GM21619 (cell line): ENCODE measurements around the gene CNTRL.
"Not testable (repeated sequence)": the region's sequence is repeated elsewhere in the genome, so short reads cannot be mapped to it uniquely, and the experiment has no call there.

Experiments
- ATAC-seq: cut with Tn5 transposase; IDR thresholded peaks from one replicate; pipeline ENCODE4 v1.9.1; 2021; ENCODE audit not compliant: unreplicated experiment

Gene CNTRL

DNA sequence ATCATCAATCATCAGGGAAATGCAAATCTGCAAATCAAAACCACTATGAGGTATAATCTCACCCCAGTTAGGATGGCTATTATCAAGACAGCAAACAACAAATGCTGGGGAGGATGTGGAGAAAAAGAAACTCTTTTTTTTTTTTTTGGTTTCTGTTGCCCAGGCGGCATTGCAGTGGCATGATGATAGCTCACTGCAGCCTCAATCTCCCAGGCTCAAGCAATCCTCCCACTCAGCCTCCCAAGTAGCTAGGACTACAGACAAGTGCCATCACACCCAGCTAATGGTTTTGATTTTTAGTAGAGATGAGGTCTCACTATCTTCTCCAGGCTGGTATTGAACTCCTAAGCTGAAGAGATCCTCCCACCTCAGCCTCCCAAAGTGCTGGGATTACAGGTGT lies 5.4 kb upstream of the CNTRL start:
- ATAC-seq, result no peak

- no peak for ATAC-seq
Observed at GRCh38 chr9:121071370-121071755, 3.4 kb upstream of the CNTRL start.

DNA sequence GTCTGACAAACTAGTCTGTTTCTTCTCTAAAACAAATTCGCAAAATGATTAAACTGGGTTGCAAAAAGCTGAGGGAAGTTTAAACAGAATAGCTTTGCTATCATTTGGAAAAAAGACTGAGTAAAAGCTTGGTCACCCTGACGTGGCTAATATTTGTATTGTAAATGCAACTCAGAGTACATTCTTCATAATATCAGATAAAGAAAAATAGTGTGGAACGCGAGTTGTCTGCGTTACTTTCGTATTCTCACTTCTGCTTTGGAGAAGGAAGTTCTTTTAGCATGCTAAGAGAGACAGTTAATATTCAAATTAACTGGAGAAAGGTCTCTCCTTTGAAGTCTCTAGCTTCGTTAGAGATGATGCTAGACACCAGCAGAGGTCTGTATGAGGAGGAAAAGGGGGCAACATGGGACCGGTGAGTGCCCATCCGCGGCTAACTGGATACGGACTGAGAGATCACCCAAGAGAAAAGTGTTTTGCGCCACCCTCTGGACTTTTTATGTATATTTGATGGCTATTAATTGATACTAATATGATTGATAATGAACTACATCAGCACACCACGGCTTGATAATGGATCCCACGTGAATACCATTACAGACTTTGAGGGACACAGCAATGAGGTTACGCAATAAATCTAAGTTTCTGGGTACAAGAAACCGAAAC lies 2.9 kb upstream of the CNTRL start:
- ATAC-seq, result no peak

DNA sequence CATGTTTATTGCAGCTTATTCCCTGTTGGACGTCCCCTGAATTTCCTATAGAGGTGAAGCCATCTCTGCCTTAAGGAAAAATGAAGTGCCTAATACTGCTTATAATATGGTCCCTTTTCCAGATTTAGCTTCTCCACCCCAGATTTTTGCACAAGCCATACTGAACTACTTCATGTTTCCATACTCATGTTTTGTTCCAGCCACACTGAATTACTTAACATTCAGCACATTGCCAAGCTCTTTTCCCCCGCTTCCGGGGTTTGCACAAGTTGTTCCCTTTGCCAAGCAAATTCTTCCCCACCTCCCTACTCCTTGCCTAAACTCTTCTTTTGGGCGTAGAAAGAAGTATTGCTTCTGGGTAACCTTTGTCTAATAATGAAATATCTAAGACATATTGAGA lies 1.7 kb upstream of the CNTRL start:
- no peak for ATAC-seq

GRCh38 chr9:121075251-121076036 lies 689 bp downstream of the CNTRL start:
- ATAC-seq, result peak; percentile 2

GRCh38 chr9:121082075-121082474 lies 7.3 kb downstream of the CNTRL start:
- ATAC-seq, result no peak

DNA sequence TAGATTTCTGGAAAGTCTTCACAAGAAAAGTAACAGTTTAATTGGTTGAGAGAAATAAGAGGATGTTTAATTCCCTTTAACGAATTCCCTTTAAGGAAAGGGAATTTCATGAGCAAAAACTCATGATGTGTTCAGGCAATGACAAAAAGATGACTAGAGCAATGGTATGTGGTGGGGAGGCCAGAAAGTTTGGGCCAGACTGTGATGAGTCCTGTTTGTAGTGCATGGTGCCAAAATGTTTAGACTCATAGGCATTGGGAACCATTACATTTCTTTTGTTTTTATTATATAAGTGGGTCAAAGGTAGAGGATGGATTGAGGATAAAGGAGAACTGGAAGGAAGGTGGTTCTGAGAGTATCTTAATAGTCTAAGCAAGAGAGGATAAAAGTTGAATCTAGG lies 10.9 kb downstream of the CNTRL start:
- ATAC-seq, result no peak

GRCh38 chr9:121088576-121088975 lies 13.8 kb downstream of the CNTRL start:
- no peak for ATAC-seq

DNA sequence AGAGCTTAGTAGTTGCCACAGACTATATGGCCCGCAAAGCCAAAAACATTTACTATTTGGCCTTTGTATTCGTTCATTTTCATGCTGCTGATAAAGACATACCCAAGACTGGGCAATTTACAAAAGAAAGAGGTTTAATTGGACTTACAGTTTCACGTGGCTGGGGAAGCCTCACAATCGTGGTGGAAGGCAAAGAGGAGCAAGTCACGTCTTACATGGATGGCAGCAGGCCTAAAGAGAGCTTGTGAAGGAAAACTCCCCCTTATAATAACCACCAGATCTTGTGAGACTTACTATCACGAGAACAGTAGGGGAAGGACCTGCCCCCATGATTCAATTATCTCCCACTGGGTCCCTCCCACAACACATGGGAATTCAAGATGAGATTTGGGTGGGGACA lies 16.0 kb downstream of the CNTRL start:
- ATAC-seq, result not testable (repeated sequence)

GRCh38 chr9:121095057-121095456 lies 20.3 kb downstream of the CNTRL start:
- no peak for ATAC-seq

GRCh38 chr9:121098567-121099198 lies 23.9 kb downstream of the CNTRL start:
- ATAC-seq, result no peak

GRCh38 chr9:121104054-121104453 lies 29.3 kb downstream of the CNTRL start:
- not testable (repeated sequence) for ATAC-seq

GRCh38 chr9:121105531-121105930 lies 30.8 kb downstream of the CNTRL start:
- ATAC-seq, result no peak

DNA sequence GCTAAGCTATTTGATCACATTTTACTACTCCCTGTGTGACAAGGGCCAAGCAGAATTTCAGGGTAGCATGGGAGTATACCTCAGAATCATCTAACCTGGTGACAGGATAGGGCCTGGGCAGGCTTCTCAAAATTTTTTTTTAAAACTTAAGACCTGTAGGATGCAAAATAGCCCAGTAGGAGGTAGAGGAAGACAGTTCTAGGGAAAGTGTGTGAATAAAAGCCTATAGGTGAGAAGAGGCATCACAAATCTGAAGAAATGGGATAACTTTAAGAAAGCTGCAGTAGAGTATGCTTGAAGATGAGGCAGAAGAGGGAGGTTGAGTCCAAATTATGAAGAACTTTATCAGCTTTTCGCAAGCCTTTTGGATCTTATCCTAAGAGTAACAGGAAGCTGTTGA lies 32.3 kb downstream of the CNTRL start:
- no peak for ATAC-seq

GRCh38 chr9:121107881-121108280 lies 33.1 kb downstream of the CNTRL start:
- no peak for ATAC-seq

- no peak for ATAC-seq
Observed at GRCh38 chr9:121115466-121115865, 40.7 kb downstream of the CNTRL start.

DNA sequence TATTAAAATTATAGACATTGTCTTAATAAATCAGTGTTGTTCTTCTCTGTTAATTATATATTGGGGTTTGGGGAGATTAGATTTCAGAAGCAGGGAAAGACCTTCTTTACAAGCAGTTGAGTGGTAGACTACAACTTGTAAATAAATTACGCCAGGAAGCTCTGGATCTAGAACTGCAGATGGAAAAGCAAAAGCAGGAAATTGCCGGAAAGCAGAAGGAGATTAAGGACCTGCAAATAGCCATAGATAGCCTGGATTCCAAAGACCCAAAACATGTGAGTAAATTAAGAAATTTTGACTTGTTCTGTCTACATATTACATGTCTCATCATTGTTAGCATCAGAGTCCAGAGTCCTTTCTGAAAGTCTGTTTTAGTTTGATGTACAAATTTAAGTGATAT lies 43.5 kb downstream of the CNTRL start:
- ATAC-seq, result no peak

DNA sequence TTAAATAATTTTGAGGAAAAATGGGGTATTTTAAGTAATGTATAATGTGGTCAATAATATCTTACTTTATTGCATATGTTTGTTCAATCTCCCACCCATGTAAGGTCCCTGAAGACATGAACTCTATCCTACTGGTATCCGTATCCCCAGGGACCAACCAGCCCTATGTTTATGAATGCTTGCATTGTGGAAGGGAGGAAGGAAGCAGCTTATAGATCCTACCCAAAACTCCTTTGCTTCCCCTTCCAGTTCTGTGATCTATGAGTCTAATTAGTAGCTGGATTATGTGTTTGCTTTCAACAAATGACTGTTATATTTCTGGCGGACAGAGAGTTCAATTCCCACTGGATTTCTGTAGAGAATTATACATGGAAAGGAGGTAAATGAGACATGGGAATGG lies 45.6 kb downstream of the CNTRL start:
- no peak for ATAC-seq

GRCh38 chr9:121121582-121122087 lies 46.9 kb downstream of the CNTRL start:
- peak; percentile 99 for ATAC-seq

GRCh38 chr9:121122246-121123032 lies 47.7 kb downstream of the CNTRL start:
- no peak for ATAC-seq
